T-cell (primary cell): ENCODE measurements around the gene C1orf159. TPM values are rescaled to one million over a fixed set of nuclear protein-coding genes. Genes with fewer than 3 reads are reported as not detected.

ENCODE experiments used
- ATAC-seq, 4 experiments: fragments of 200-7000 bp in 3 of 4; fragments of 150-1000 bp in 1 of 4; cut with Tn5 transposase; replicated peaks in 1 of 4; 1 replicate in 3 of 4; 2 replicates in 1 of 4; pipeline ENCODE4 v1.10.0; 2021; ENCODE audit warnings: moderate library complexity in 3 of 4, mild to moderate bottlenecking in 2 of 4, moderate number of reproducible peaks in 1 of 4
- CTCF ChIA-PET, 2 donors: fragments of 300-600 bp; sonication (Branson Sonifier 250); formaldehyde crosslinking; loops; one replicate each; lab custom pipeline; 2022; ENCODE audit warnings: antibody characterized with exemption in 2 of 2; lab: Charles Lee
- POLR2A ChIA-PET, 2 donors: fragments of 300-600 bp; sonication (Branson Sonifier 250); formaldehyde crosslinking; loops; one replicate each; lab custom pipeline; 2022; ENCODE audit warnings: antibody characterized with exemption in 2 of 2; lab: Charles Lee
- DNase-seq, 35 experiments: peaks; one replicate each; pipeline versions ENCODE4 v3.0.0 to v3.0.0-alpha.2; 2013 to 2023
- H3K27ac ChIP-seq: one replicate; pipeline ENCODE4 v1.5.1; 2013; ENCODE audit warnings: low read length
- H3K27me3 ChIP-seq, 2 experiments: replicated peaks in 1 of 2; 1 replicate in 1 of 2; 2 replicates in 1 of 2; pipeline versions ENCODE4 v1.6.1 to v1.7.0; 2013; ENCODE audit warnings: low read length in 1 of 2, mixed read lengths in 1 of 2; ENCODE audit not compliant: control insufficient read depth in 2 of 2, insufficient read depth in 2 of 2; ENCODE audit errors: extremely low read depth in 1 of 2
- H3K36me3 ChIP-seq, 2 donors: 1 replicate in 1 of 2; 2 replicates in 1 of 2; pipeline versions ENCODE4 v1.6.1 to v1.7.0; 2013; ENCODE audit warnings: low read length in 1 of 2; ENCODE audit not compliant: control insufficient read depth in 2 of 2, insufficient read depth in 1 of 2; ENCODE audit errors: extremely low read depth in 1 of 2
- H3K4me1 ChIP-seq, 2 experiments: 1 replicate in 1 of 2; 2 replicates in 1 of 2; pipeline versions ENCODE4 v1.6.1 to v1.7.0; 2013; ENCODE audit warnings: low read length in 2 of 2, mixed read lengths in 1 of 2; ENCODE audit not compliant: insufficient read depth in 2 of 2, control insufficient read depth in 1 of 2; ENCODE audit errors: extremely low read depth in 1 of 2
- H3K4me3 ChIP-seq, 2 donors: 1 replicate in 1 of 2; 2 replicates in 1 of 2; pipeline versions ENCODE4 v1.5.1 to v1.7.0; 2013; ENCODE audit warnings: mild to moderate bottlenecking in 2 of 2, low read length in 1 of 2, moderate library complexity in 1 of 2; ENCODE audit not compliant: control insufficient read depth in 1 of 2; ENCODE audit errors: extremely low read depth in 1 of 2
- H3K9me3 ChIP-seq: 2 replicates; pipeline ENCODE4 v1.7.0; 2013
- H3K27ac Mint-ChIP-seq, 2 donors: one replicate each; pipeline ENCODE4 v1.8.0; 2020 to 2021; ENCODE audit warnings: mild to moderate bottlenecking in 2 of 2, mixed read lengths in 2 of 2
- H3K27me3 Mint-ChIP-seq, 2 donors: one replicate each; pipeline ENCODE4 v1.8.0; 2021 to 2022; ENCODE audit warnings: mixed read lengths in 2 of 2
- H3K36me3 Mint-ChIP-seq: one replicate; pipeline ENCODE4 v1.8.0; 2021; ENCODE audit warnings: mixed read lengths
- H3K4me1 Mint-ChIP-seq, 3 donors: one replicate each; pipeline ENCODE4 v1.8.0; 2020 to 2022; ENCODE audit warnings: mixed read lengths in 3 of 3, mild to moderate bottlenecking in 1 of 3
- H3K4me3 Mint-ChIP-seq, 3 donors: one replicate each; pipeline ENCODE4 v1.8.0; 2020 to 2022; ENCODE audit warnings: mild to moderate bottlenecking in 3 of 3, mixed read lengths in 3 of 3, moderate library complexity in 3 of 3
- H3K9me3 Mint-ChIP-seq, 3 donors: one replicate each; pipeline ENCODE4 v1.8.0; 2020 to 2022; ENCODE audit warnings: mixed read lengths in 3 of 3
- WGBS: methylation state at CpG from one replicate; pipeline ENCODE4 v1.1.5; 2013; ENCODE audit warnings: missing lambda C conversion rate; ENCODE audit not compliant: insufficient coverage; 5-methylcytosine and 5-hydroxymethylcytosine counted together
- total RNA-seq, 35 experiments: library from RNA in 6 of 35; stranded (reverse) in 6 of 35; fragments of 120-200 nt in 1 of 35; gene quantifications; one replicate each; pipeline versions ENCODE4 v1.2.1 to v1.2.4 and lab custom pipeline; 2013 to 2026

The C1orf159 gene
- total RNA-seq, 5 donors from 2014 or later (not counting 1 experiment from before 2014, with no cell fraction given) = 20.4 to 37.7 (median 22.5) TPM

DNA sequence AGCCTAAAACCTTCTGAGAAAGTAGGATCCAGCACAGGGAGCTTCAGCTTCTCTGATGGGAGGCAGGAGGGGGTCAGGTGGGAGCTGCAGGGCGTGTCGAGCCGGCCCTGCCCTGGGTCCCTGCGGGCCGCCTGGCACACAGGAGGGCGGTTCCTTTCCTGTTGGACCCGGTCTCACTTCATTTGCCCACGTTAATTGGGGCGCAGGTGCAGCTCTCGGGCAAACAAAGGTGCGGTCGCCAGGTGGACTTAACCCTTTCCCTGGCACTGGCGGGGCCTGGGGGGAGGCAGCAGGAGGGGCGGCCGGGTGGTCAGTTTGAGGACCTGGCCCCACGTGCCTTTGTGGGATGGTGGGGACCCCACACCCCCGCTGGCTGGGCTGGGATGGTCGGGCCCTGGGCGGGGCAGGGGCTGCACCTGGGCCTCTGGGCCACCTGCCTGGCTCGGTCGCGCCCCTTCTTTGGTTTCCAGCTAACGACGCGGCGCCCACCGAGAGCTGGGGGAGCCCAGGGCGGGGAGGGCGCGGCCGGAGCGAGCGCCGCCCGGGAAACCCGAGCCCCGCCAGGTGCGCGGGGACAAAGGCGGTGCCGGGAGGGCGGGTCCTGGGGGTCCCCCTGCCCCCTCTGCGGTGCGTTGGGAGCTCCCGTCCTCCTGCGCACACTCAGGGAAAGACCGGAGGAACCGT lies 20.8 kb upstream of the C1orf159 start:
- Mint-ChIP-seq H3K4me1 (peaks cover 7 to 21% (median 10%) of the 10 kb centered on the region in 3 donors), H3K9me3 (no peaks in the 10 kb centered on the region), H3K36me3 (no peaks in the 10 kb centered on the region), H3K27ac (no peak overlapping the region), H3K27me3 (no peaks in the 10 kb centered on the region), H3K4me3 (peak overlapping the region; percentile 24 to 55 (median 34))
- DNase-seq (peak in 3 of 35 experiments; percentile 20 to 47 (median 23)), ATAC-seq (peak; percentile 32 to 57 (median 37))
- Histone ChIP-seq H3K27ac (peak overlapping the region; percentile 38), H3K36me3 (no peaks in the 10 kb centered on the region), H3K9me3 (no peaks in the 10 kb centered on the region), H3K4me3 (peak overlapping the region in 1 of 2 donors; percentile 13), H3K27me3 (peaks cover 0 to 24% of the 10 kb centered on the region in 2 experiments), H3K4me1 (peaks cover 0 to 40% of the 10 kb centered on the region in 2 experiments)
- 12% methylated on average over 42 of the region's 48 CpGs for WGBS
- ChIA-PET POLR2A (no interaction called here), CTCF (interaction anchor here in 1 of 2 donors (0.6 to 0.7 kb wide), 2 partner anchors 16 to 37 kb away, joined by 3 read pairs; partner anchors contain the start of gene TTLL10)

DNA sequence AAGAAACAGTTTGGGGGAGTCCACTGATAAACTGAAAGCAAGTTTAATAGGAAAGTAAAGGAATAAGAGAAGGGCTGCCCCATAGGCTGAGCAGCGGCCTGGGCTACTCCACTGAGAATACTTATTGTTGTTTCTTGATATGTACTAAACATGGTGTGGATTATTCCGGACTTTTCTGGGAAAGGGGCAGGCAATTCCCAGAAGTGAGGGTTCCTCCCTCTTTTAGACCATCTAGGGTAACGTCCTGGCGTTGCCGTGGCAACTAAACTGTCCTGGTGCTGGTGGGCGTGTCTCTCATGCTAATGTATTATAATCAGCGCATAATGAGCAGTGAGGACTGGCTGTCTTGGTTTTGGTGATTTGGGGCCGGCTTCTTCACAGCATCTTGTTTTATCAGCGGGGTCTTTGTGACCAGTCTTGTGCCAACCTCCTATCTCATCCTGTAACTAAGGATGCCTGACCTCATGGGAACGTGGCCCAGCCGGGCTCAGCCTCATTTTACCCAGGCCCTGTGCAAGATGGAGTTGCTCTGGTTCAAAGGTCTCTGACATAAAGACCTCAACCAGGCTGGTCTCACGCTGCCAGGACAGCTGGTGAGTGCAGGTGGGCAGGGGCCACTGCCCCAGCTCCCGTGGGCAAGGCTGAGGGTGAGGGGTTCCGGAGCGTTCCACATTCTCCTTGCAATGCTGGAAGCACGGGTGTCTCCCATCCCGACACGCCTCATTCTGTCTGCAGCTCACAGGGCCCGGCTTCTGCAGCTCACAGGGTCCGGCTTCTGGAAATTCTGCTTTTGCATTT lies 19.6 kb upstream of the C1orf159 start:
- ATAC-seq (no peak), DNase-seq (no peak)
- Mint-ChIP-seq H3K4me1 (peaks cover 7 to 21% (median 10%) of the 10 kb centered on the region in 3 donors), H3K27ac (no peak overlapping the region), H3K9me3 (no peaks in the 10 kb centered on the region), H3K4me3 (peak overlapping the region in 1 of 3 donors; percentile 55), H3K36me3 (no peaks in the 10 kb centered on the region), H3K27me3 (no peaks in the 10 kb centered on the region)
- peaks cover 0 to 20% of the 10 kb centered on the region in 2 experiments for H3K27me3 ChIP-seq
- CTCF ChIA-PET = no interaction called here
- peaks cover 0 to 33% of the 10 kb centered on the region in 2 experiments for H3K4me1 ChIP-seq
- no peaks in the 10 kb centered on the region for H3K9me3 ChIP-seq
- POLR2A ChIA-PET = no interaction called here
- H3K4me3 ChIP-seq = no peak overlapping the region
- 96% methylated on average over 11 of the region's 20 CpGs for WGBS
- H3K36me3 ChIP-seq = no peaks in the 10 kb centered on the region
- H3K27ac ChIP-seq = no peak overlapping the region

DNA sequence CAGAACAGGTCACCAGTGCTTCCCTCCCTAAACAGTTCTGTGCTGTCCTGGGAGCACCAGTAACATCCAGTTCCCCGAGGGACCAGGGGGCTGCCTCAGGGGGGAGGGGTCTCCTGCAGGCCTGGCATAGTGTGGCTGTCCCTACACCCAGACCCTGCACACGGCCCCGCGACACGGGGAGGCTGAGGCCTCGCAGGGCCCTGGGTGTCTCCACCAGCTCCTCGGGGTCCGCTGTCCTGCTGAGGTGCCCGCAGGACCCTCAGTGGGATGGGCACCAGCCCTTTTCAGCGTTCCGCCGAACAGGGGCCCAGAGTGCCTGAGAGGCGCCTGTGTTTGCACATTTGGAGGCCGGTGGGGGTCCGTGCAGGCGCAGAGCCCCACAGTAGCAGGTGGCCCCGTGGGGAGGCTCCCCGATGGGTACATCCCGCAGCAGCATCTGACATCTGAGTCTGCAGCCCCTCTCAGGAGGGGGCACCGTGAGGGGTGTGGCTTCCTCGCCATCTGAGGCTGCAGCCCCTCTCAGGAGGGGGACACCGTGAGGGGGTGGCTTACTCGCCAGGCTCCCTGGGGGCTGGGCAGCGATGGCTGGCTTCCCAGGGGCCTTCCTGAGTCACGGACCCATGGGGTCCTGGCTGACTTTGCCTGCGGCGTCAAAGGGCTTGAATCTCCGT lies 18.5 kb upstream of the C1orf159 start:
- peaks cover 0 to 31% of the 10 kb centered on the region in 2 experiments for H3K4me1 ChIP-seq
- H3K27me3 ChIP-seq = peaks cover 0 to 18% of the 10 kb centered on the region in 2 experiments
- H3K27me3 Mint-ChIP-seq = no peaks in the 10 kb centered on the region
- no peaks in the 10 kb centered on the region for H3K36me3 ChIP-seq
- POLR2A ChIA-PET = no interaction called here
- H3K4me1 Mint-ChIP-seq = peaks cover 7 to 21% (median 10%) of the 10 kb centered on the region in 3 donors
- no peak overlapping the region for H3K27ac ChIP-seq
- no peaks in the 10 kb centered on the region for H3K36me3 Mint-ChIP-seq
- H3K9me3 Mint-ChIP-seq = no peaks in the 10 kb centered on the region
- H3K9me3 ChIP-seq = no peaks in the 10 kb centered on the region
- ATAC-seq (no peak), DNase-seq (no peak)
- no peak overlapping the region for H3K4me3 Mint-ChIP-seq
- no peak overlapping the region for H3K27ac Mint-ChIP-seq
- CTCF ChIA-PET = no interaction called here
- 89% methylated on average over 27 of the region's 28 CpGs for WGBS
- H3K4me3 ChIP-seq = no peak overlapping the region

DNA sequence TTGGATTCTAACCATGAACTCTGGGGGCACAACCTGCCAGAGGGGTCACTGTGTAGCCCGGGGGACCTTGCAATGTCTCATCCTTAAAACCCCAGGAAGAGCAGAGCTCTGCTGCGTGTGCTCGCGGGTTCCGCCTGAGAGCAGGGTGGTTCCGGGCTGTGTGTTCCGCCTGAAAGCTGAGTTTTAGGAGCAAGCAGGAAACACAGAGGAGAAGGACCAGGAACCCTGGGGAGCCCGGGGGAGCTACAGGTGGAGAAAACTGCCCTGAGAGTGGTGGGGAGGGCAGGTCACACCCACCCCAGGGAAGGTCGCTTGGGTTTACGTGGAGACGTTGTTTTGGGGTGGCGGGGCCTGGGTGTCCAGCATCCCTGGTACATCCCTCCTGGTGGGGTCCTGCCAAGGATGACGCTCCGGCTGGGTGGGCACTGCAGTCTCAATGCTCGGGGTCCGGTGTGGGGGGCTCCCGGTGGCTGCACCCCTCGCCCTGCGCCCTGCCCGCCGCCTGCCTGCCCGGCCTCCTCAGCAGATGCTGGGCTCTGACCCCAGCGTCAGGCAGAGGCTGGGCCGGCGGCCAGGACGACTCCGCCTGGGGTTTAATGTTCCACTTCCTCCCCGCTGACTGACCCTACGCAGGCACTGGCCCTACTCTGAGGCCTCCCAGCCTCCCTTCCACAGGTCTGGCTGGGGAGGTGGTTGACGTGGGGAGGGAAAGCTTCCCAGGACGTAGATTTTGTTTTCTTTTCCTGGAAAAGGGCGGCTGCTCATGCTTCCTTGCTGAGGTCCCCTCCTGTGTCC lies 17.3 kb upstream of the C1orf159 start:
- WGBS = 93% methylated on average over 23 of the region's 32 CpGs
- H3K27ac Mint-ChIP-seq = no peak overlapping the region

DNA sequence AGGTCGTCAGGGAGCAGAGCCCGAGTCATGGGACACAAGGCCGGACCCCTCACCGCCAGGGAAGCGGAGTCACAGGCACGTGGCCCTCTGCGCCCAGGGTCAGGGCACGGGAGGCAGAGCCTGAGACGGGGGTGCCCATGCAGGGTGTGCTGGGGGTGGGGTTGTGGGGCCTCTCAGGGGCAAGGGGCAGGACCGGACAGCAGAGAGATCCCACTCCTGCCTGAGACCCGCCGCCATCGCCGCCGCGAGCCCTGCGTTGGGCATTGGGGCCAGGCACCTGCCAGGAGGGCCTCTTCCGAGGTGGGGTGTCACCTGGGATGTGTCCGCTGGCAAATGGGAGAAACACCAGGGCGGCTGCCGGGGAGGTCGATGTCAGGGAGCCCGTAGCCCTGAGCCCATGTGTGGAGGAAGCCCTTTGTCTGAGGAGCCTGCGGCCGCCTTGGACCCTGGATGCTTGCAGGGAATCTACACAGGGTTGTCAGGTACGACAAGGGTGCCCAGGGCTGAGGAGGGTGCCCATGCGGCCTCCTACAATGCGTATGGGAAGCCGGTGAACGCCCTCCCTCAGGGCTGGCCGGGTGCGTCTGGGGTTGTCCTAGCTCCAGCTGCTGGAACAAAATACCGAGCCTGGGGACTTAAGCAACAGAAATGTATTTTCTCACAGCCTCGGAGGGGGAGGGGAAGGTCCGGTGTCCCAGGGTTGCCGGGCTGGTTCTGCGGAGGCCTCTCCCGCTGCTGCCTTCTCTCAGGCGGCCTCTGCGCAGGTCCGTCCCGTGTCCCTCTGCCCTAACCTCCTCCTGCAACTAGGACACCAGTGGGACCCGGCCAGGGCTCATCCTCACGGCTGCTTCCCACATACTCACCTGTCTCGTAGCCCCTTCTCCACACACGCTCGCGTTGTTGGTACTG lies 16.4 kb upstream of the C1orf159 start:
- no peak overlapping the region for H3K27ac Mint-ChIP-seq
- POLR2A ChIA-PET = no interaction called here
- no peak for ATAC-seq

More for the DNA sequence above, 17.3 kb upstream of the C1orf159 start:
- Histone ChIP-seq H3K27me3 (peaks cover 0 to 19% of the 10 kb centered on the region in 2 experiments), H3K4me3 (no peak overlapping the region), H3K27ac (no peak overlapping the region), H3K4me1 (peaks cover 0 to 25% of the 10 kb centered on the region in 2 experiments), H3K36me3 (no peaks in the 10 kb centered on the region), H3K9me3 (no peaks in the 10 kb centered on the region)
- H3K27me3 Mint-ChIP-seq = no peaks in the 10 kb centered on the region
- no peak overlapping the region for H3K4me3 Mint-ChIP-seq
- H3K36me3 Mint-ChIP-seq = no peaks in the 10 kb centered on the region
- ChIA-PET CTCF (interaction anchor here in 1 of 2 donors (0.6 kb wide), 1 partner anchor 87 kb away, joined by 3 read pairs; no protein-coding TSS in a partner anchor), POLR2A (no interaction called here)
- H3K4me1 Mint-ChIP-seq = peaks cover 7 to 16% (median 10%) of the 10 kb centered on the region in 3 donors
- no peak for ATAC-seq
- DNase-seq = no peak
- no peaks in the 10 kb centered on the region for H3K9me3 Mint-ChIP-seq

More for the DNA sequence above, 16.4 kb upstream of the C1orf159 start:
- Histone ChIP-seq H3K27me3 (peaks cover 0 to 17% of the 10 kb centered on the region in 2 experiments), H3K36me3 (no peaks in the 10 kb centered on the region), H3K27ac (no peak overlapping the region), H3K4me3 (no peak overlapping the region), H3K4me1 (peaks cover 0 to 16% of the 10 kb centered on the region in 2 experiments), H3K9me3 (no peaks in the 10 kb centered on the region)
- CTCF ChIA-PET = no interaction called here
- WGBS = 91% methylated on average over 29 of the region's 48 CpGs
- Mint-ChIP-seq H3K9me3 (no peaks in the 10 kb centered on the region), H3K36me3 (no peaks in the 10 kb centered on the region), H3K27me3 (no peaks in the 10 kb centered on the region), H3K4me3 (no peak overlapping the region), H3K4me1 (peaks cover 1 to 11% (median 2%) of the 10 kb centered on the region in 3 donors)
- no peak for DNase-seq
